GM19240 (cell line): ENCODE results near the gene CDH19.

Source experiments
- DNase-seq: peaks from one replicate; pipeline ENCODE4 v3.0.0; 2011; ENCODE audit warnings: low spot score; ENCODE audit not compliant: insufficient read length

CDH19 gene, protein sequence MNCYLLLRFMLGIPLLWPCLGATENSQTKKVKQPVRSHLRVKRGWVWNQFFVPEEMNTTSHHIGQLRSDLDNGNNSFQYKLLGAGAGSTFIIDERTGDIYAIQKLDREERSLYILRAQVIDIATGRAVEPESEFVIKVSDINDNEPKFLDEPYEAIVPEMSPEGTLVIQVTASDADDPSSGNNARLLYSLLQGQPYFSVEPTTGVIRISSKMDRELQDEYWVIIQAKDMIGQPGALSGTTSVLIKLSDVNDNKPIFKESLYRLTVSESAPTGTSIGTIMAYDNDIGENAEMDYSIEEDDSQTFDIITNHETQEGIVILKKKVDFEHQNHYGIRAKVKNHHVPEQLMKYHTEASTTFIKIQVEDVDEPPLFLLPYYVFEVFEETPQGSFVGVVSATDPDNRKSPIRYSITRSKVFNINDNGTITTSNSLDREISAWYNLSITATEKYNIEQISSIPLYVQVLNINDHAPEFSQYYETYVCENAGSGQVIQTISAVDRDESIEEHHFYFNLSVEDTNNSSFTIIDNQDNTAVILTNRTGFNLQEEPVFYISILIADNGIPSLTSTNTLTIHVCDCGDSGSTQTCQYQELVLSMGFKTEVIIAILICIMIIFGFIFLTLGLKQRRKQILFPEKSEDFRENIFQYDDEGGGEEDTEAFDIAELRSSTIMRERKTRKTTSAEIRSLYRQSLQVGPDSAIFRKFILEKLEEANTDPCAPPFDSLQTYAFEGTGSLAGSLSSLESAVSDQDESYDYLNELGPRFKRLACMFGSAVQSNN

DNA sequence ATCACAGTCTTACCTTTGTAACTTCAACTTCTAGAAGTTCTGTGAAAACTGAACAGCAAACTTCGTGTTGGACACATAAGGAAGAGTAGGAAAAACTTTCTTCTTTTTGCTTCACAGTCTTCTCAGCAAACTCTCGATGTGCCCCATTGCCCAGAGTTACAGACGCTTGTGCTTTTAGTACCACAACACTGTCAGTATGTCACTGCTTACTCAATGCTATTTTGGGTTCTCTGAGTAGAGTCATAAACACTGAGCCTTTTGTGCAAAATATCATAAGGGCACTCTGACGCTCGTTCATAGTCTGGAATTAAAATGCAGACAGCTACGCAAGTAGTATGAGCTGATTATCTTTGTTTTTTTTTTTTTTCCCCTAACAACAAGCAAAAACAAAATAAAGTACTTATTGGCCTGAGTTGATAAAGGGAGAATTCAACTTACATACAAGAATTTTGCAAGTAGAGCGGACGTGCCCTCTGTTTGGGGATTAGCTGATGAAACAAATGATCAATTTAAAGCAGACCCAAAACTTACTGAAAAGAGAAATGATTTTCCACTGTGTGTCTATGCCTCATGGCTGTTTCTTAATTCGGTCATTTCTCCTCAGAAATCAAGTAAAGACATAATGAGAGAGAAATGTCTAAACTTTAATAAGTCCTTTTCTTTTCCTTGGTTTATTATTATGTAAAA is at the start of gene CDH19:
Gene CDH19 (minus strand): TSS at position 150 of the 687 bp plus-strand sequence. CDS start 31,886 bp downstream, outside the sequence.
- DNase-seq: no peak

DNA sequence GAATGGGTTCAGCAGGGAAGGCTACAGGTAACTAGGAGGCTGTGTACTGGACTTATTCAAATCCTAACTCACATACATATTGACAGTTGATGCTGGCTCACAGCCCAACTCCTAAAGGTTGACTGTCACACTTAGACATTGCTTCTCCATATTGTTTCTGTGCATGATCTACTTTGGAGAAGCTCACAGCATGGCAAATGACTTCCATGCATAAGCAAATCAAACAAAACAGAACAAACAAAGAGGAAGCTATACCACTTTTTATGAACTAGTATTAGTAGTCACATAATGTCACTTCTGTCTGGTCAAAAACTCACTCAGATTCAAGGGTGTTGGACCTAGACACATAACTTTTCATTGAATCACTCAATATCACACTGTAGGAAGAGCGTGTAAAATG is 43.8 kb upstream of the CDH19 start:
- no peak for DNase-seq

DNA sequence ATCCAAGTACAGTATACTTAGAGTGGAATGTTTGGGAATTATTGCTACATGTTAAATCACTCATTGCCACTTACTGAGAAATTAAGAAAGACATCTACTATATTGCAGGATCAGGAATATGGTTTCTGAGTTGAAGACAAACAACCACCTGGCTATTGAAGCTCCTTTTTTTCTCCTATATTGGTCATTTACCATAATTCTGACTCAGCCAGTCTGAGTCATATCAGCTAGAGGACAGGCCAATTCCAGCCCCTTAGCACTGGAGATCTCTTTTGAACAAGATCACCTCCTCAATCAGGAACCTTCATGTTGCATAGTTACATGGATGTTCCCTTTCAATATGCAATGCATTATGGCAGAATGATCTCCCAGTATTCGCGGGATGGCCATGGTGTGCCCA is 42.7 kb upstream of the CDH19 start:
- no peak for DNase-seq

DNA sequence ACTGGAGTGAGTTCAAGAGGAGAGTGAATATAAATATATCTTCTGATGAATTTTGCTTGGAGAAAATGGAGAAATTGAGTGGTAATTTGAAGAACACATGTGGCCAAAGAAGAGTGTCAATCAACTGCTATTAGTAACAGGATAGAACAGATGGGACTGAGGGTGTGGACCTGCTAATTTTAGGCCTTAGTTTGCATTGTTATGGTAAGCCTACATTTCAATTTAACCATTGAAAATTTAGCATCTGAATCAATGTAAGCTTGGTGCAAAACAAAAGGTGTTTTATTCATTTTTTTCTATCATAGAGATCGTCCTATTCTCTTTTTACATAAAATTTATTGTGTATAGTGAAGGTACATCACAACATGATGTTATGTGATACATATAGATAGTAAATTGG is 42.1 kb upstream of the CDH19 start:
- no peak for DNase-seq

DNA sequence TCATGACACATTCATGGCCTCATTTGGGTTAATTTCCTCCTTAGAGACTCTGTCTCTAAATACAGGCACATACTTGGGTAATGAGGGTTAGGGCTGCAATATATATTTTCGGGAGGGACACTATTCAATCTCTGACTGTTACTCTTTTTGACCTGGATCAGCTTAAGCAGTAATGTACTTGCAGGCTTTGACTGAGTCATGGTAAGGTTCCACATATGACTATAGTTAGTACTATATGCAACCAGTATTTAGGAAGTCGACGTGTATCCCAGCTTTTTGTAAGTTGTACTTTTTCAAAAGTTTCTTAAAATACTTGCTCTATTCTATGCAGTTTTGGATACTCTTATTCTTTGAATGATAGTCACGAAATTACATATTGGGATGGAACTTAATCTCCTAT is 37.2 kb upstream of the CDH19 start:
- DNase-seq: no peak

DNA sequence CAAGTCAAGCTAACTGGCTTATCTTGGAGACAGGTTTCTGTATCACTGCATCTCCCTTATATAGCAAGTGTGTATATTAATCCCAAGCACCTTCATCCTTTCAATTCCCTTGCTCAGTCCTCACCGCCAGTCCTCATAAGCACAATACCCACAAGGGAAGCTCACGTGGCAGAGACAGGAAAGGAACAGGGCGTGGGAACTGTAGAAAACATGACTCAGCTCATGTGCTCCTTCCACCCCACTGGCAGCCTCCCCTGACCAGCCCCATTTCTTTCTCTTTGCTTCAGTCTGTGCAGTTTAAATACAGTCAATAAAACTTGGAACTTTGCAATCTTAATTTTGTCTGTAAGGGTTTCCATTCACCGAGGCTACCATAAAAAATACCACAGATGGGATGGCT is 36.5 kb upstream of the CDH19 start:
- no peak for DNase-seq

DNA sequence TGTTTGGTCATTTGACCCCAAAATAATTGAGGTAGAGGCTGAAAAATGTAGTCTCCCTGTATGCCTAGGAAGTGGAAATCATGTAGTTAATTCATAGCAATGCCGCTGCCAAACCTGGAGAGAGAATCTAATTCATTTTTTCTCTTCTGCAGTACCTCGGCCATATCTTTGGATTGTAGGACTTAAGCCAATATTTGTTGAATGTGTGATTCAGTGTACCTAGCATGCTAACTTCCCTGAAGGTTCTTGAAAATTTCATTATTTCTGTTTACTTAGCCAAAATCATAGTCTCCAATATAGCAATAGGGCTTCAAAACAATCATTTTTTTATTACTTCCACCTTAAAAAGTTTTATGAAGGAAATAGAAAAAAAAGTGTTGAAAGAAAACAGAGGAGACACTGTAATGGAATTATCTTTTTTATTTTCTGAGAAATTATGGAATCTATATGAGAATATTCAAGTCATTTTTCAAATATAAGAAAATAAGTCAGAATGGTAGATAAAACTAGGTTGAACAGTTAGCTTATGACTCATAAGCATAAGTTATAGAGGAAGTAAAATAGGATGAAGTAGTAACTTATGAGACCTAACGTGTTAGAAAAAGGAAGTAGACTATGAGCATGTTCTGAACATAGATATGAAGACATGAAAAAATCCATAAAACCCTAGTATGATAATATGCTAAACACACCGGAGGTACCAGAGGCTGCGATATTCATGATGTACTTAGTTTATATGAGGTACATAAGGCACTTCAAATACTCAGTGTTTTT is 35.2 kb upstream of the CDH19 start:
- DNase-seq: no peak

DNA sequence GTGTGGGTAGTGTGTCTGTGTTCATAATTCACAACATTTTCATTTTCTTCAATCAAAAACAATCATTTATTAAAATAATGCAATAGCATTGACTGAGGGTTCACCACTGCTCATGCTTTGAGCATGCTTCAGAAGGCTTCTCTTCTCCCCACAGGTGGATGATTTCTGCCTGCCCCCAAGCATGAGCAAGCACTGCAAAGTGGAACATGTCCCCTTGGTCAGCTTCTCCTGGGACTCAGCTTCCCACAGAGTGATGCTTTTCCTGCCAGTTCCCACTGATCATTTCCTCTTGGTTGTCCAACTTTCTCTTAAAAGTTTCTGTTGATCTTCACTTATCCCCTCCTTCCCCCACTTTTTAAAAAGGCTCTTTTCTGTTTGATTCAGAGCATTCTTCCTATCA is 31.5 kb upstream of the CDH19 start:
- DNase-seq: no peak

DNA sequence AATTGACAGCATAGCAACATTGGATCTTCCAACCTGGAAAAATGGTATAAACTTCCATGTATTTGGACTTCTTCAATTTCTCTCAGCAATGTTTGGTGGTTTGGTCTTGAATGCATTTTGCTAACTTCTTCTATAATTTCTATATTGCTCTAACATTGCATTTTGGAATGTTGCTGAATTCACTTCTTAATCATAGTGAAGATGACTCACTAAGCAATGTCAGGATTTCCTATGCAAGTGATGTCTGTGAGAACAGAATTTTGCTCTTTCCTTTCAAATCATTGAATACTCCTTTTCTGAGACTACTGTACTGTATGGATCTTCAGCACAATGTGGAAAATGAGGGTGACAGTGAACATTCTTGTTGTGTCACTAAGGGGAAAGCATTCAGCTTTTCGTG is 28.9 kb upstream of the CDH19 start:
- DNase-seq: no peak

DNA sequence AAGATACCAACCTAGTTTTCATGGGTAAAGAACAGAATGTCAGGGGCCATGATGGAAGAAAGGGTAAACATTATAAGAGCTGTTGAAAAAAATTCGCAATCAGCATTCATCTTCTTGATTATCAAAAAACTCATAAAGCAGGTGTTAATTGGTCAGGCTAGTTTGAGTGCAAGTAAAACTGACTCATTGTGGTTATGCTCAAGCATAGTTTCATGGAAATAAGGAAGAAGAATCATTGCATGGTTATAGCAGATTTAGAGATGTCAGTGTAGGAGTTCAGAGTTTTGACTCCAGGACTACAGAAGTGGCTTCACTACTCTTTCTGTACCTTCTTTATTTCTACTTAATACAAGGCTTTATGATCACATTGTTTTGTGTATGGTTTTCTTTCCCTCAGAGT is 26.9 kb upstream of the CDH19 start:
- no peak for DNase-seq

DNA sequence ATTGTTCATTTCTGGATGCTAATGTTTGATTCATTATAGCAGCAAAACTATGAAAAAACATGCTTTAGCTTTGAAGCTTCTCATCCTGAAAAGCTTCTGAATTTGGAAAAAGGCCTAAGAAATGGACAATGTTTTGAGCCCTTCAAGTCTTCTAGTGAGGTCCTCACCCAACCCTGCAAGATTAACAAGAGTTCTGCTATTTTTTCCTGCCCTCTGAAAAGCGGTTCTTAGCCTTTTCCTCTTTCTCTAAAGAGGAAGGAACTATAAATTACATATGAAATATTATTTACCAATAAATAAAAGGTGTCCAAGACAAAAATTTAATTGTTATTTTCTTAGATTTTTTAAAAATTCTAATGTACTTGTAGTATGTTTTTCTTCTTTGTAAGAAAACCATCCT is 19.9 kb upstream of the CDH19 start:
- DNase-seq: no peak

DNA sequence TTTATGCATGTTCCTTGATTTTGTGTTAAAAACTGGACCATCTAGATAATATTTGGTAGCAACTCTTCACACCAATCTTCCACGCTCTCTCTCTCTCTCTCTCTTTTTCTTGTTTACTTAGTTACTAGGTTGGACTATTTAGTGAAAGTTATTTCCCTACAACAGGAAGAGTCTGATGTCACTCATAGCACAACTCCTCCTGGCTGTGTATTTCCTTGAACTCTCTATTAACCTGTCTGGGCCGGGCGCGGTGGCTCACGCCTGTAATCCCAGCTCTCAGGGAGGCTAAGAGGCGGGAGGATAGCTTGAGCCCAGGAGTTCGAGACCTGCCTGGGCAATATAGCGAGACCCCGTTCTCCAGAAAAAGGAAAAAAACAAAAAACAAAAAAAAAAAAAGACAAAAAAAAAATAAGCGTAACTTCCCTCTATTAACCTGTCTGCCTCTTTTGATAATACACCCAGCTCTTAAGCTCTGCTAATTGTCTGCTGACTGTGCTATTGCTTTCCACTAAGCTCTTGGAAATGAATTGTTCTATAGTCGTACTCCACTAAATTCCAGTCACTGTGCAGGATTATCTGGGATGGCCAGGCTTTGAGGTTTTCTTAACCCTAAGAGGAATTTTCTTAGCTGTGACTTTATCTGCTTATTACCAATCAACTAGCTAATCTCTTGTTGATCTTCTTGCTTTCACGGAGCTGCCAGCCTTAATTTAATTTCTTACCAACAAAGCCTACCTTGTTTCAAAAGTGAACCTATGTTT is 18.1 kb upstream of the CDH19 start:
- DNase-seq: no peak

DNA sequence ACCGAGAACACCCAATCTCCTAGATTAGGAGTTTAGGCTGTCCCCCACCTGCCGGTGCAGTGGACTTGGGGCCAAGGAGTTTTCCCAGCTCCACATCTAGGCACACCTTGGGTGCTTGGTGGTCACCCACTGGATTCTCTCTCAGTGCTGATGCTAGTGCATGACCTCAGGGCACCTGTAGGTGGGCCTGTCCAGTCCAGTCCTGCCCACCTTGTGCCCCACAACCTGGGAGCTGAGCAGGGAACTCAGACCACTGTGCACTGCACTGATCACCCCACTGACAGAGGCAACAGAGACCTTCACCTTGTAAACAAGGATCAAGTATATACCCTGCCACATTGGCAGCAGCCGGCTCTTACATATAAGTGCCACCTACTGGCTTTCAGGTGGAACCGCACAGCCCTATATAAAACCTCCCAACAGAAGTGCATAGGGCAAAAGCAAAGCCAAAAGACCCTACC is 12.7 kb upstream of the CDH19 start:
- DNase-seq: no peak

DNA sequence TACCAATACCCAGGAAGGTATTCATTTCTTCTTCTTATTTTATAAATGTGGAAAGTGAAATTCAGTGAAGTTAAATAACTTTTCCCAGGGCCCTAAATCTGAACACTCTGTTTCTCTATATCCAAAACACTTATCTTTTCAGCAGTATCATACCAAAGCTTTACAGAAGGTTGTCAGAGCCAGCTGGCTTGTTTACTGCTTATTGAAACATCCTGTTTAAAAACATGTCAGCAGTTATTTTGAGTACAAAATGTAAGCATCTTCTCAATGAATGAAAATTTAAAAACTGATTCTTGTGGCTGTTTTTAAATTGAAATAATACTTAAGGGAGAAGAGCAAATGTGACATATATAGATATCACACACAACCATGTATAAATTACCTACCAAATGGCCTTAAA is 11.3 kb upstream of the CDH19 start:
- DNase-seq: no peak

DNA sequence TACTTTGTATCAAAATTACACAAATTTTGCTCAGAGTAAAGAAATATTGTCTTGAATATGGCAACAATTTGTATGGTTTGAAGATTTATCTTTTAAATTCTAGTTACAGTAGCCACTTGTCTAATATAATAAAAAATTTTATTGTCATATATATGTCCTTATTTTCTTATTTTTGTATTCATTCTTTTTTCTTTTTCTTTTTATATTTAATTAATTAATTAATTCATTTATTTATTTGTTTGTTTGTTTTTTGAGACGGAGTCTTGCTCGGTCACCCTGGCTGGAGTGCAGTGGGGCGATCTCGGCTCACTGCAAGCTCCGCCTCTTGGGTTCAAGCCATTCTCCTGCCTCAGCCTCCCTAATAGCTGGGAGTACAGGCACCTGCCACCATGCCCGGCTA is 3.7 kb upstream of the CDH19 start:
- no peak for DNase-seq

DNA sequence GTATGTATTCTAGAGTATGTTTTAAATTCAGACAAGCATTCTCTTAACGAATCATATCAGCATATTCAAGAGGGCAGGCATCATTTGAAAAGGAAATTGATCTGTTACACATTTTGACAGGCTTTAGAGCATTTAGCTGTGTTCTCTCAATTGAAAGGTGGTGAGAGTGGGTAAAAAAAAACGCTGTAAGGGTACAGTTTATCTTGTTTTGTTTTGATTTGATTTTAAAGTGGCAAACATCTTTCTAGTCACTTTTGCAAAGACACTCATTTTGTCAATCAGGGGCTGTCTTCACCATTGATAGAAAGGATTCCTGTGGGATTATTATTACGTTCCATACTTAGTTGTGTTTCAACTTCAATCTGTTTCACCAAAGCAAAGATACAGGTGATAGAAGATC is 2.2 kb downstream of the CDH19 start:
- no peak for DNase-seq

DNA sequence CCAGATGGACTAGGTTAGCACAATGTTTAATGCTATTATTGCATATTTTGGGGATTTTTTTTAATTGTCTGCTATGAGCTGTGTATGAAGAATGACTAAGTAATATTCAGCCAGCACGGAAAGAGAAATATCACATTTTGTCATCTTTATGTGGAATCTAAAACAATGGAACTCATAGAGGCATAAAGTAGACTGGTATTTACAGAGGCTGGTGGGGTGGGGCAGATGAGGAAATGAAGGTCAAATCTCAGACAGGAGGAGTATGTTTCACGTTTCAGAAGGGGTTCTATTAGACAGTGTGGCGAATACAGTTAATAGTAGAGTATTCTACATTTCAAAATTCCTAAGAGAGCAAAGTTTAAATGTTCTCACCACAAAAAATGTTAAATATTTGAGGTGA is 4.7 kb downstream of the CDH19 start:
- no peak for DNase-seq

DNA sequence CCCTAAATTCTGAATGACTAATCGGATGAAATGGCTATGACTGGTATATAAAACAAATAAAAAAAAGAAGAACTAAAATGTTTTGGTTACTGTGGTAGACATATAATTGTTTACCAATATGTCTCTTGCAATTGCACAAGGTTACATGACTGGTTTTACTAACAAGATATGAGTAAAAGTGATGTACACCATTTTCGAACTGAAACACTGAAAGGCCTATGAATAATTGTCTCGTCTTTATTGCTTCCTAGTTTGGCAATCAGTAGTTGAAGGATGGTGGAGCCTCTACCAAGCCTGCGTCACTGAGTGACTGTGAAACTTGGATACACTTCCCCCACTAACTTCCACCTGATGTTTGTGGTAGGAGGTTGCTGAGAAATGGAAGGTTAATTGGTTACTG is 16.5 kb downstream of the CDH19 start:
- no peak for DNase-seq

DNA sequence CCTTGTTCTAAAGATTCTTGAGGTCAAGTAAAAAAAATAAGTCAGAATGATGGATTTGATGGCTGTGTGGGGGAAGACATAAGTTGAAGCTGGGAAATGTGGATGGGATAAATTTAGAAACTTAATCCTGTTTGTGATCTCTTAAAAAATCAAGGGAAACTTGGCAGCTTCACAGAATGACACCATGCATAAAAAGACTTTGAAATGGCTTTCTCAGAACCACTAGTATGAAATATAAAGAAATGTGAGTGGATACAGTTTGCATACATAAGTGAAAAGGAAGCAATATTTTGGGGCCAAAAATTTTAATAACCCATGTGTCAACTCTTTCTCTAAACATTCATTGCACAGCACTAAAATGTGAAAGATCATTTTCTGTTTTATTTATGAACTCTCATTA is 21.7 kb downstream of the CDH19 start:
- no peak for DNase-seq

DNA sequence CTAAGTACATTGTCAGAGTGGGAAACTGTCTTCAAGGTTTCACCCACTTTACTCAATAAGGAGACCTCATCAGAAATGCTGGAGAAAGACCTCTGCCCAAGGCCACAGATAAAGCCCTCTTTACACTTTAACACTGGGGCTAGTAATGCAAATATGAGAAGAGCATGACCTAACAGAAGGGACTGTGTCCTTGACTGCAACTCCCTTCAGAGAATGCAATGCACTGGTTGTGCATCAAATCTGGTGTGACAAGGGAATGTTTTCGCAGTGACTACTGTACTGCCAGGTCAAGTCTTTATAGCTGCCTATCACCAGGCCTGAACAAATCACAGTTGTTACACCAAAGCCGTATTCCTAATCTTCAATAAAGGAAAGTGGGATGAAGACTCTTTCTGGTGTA is 28.6 kb downstream of the CDH19 start:
- no peak for DNase-seq

DNA sequence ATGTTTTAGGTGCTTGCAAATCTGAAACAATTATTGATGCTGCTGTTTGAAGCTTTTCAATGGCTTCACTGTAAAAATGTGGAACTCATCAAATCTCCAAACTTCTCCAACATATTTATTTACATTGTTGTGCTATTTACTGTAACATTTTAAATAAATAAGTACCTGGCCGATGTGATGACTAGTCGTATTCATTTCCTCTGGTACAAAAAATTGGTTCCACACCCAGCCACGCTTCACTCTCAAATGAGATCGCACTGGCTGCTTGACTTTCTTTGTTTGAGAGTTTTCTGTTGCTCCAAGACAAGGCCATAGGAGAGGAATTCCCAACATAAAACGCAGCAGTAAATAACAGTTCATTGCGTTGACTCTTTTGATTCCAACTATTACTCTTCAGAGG is 32.0 kb downstream of the CDH19 start:
- no peak for DNase-seq
